Left lobe of liver (tissue), 2 donors: ENCODE measurements around the gene MEIS1. TPM values are rescaled to one million over a fixed set of nuclear protein-coding genes. Genes with fewer than 3 reads are reported as not detected.
A peak's percentile ranks its signal among the peaks of the same experiment; 100 is the strongest.

Experiments
- ATAC-seq: fragments of 200-7000 bp; cut with Tn5 transposase; one replicate; pipeline ENCODE4 v1.9.1; 2020; ENCODE audit warnings: mild to moderate bottlenecking, moderate library complexity
- DNase-seq: peaks from one replicate; pipeline ENCODE4 v3.0.0-alpha.2; 2020; ENCODE audit warnings: low spot score
- total RNA-seq: library from RNA; stranded (reverse); gene quantifications from one replicate; pipeline ENCODE4 v1.2.1, GENCODE V29; 2021
- donor health status: DM: no; HTN: no; CAD: no; lungs with moderate emphysema.
- donor health status: DM: no; HTN: yes; CAD: no.

Gene MEIS1
- total RNA-seq, 1 donor from 2014 or later, result 5.9 TPM

GRCh38 chr2:66498289-66498975, 63.5 kb downstream of the MEIS1 start:
- DNase-seq, result no peak
- no peak for ATAC-seq

- ATAC-seq, result no peak
Observed at GRCh38 chr2:66501267-66501666, 66.3 kb downstream of the MEIS1 start.

GRCh38 chr2:66506265-66506664, 71.3 kb downstream of the MEIS1 start:
- DNase-seq (no peak), ATAC-seq (no peak)

More at GRCh38 chr2:66501267-66501666, 66.3 kb downstream of the MEIS1 start:
- DNase-seq, result no peak

- no peak for ATAC-seq
- no peak for DNase-seq
Observed at GRCh38 chr2:66507673-66508201, 72.8 kb downstream of the MEIS1 start.

- DNase-seq, result no peak
- no peak for ATAC-seq
Observed at GRCh38 chr2:66508484-66509071, 73.7 kb downstream of the MEIS1 start.

GRCh38 chr2:66509326-66509811, 74.4 kb downstream of the MEIS1 start:
- DNase-seq, result no peak
- no peak for ATAC-seq

GRCh38 chr2:66512626-66513025, 77.7 kb downstream of the MEIS1 start:
- DNase-seq, result no peak
- ATAC-seq, result no peak

- ATAC-seq (no peak), DNase-seq (no peak)
Observed at GRCh38 chr2:66515743-66516142, 80.8 kb downstream of the MEIS1 start.

- ATAC-seq (no peak), DNase-seq (no peak)
Observed at GRCh38 chr2:66516499-66516898, 81.6 kb downstream of the MEIS1 start.

- no peak for ATAC-seq
- DNase-seq, result no peak
Observed at GRCh38 chr2:66517772-66518171, 82.8 kb downstream of the MEIS1 start.

GRCh38 chr2:66519264-66519843, 84.4 kb downstream of the MEIS1 start:
- DNase-seq, result no peak
- no peak for ATAC-seq

- no peak for ATAC-seq
- DNase-seq, result no peak
Observed at GRCh38 chr2:66521291-66521922, 86.5 kb downstream of the MEIS1 start.

GRCh38 chr2:66522611-66523376, 87.9 kb downstream of the MEIS1 start:
- ATAC-seq, result peak; percentile 85
- no peak for DNase-seq

GRCh38 chr2:66523377-66523969, 88.5 kb downstream of the MEIS1 start:
- no peak for DNase-seq
- peak; percentile 12 for ATAC-seq

- ATAC-seq (peak; percentile 64), DNase-seq (no peak)
Observed at GRCh38 chr2:66523990-66524389, 89.1 kb downstream of the MEIS1 start.

- DNase-seq, result no peak
- ATAC-seq, result no peak
Observed at GRCh38 chr2:66525606-66526005, 90.7 kb downstream of the MEIS1 start.

- ATAC-seq (peak; percentile 28), DNase-seq (peak; percentile 49)
Observed at GRCh38 chr2:66526180-66526579, 91.3 kb downstream of the MEIS1 start.

- ATAC-seq (peak; percentile 36), DNase-seq (no peak)
Observed at GRCh38 chr2:66528974-66529724, 94.2 kb downstream of the MEIS1 start.

- no peak for ATAC-seq
- DNase-seq, result no peak
Observed at GRCh38 chr2:66530651-66531050, 95.7 kb downstream of the MEIS1 start.

GRCh38 chr2:66531155-66531554, 96.2 kb downstream of the MEIS1 start:
- DNase-seq (no peak), ATAC-seq (no peak)
